Limb (tissue), 2 donors: ENCODE results near the gene TMEM132D.
A peak's percentile ranks its signal among the peaks of the same experiment; 100 is the strongest.
"Not testable (repeated sequence)": the region's sequence is repeated elsewhere in the genome, so short reads cannot be mapped to it uniquely, and the experiment has no call there.

Experiments used
- DNase-seq, 2 donors: peaks; one replicate each; pipeline ENCODE4 v3.0.0-alpha.2; 2016; ENCODE audit errors: extremely low spot score in 2 of 2

TMEM132D gene

DNA sequence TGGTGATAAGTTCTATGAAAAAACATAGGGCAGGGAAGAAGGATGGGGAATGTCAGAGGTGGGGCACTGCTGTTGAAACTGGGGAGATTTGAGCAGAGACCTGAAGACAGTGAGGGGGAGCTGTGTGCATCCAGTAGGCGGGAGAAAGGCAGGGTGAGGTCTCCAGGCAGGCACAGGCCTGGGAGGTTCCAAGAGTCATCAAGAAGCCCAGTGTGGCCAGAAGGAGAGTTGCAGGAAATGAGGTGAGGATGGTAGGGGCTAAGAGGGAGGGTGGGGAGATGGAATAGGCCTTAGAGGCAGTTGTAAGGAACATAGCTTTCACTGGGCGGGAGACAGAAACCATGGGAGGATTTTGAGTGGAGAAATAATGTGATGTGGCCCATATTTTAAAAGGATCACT lies 708.7 kb downstream of the TMEM132D start:
- DNase-seq: no peak

DNA sequence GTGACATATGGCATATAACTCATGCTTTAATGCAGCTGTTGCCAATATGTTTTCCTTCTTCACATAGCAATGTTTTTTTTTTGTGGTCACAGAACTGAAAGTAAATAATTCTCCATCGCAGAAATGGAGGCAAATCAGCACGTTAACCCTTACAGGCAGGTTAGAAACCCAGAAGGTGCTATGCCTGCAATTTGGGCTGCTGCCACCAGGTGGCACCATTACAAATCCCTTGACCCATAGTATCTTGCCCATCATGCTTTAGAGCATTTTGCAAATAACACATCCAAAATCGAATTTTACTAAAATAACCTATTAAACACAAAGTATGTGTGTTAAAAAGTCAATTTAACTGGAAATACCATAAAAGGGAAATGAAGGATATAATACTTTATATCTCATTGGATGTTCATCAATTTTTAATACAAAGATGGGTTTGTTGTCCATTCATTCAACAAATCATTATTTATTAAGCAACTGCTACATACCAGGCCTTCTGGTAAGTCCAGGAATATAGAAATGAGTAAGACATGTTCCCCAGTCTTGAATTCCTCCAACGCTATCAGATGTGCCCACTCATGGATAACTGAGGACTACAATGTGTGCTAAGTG lies 710.5 kb downstream of the TMEM132D start:
- no peak for DNase-seq

DNA sequence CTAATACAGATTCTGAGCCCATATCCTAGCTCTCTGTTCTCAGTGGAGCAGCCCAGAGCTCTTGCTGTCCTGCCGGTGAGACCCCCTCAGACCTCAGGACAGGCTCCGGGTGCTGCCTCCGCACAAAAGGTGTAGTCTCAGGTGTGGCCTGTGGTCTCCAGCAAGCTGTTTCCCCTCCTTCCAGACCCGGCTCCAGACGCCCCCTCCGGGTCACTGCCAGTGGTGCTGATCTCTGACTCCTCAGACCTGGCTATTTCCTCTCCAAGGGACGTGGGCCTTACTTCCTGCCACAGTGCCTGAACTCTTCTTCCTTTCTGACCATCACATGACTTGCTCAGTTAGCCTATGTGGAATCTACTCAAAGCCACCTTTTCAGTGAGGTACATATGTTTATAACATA lies 713.0 kb downstream of the TMEM132D start:
- DNase-seq: no peak

DNA sequence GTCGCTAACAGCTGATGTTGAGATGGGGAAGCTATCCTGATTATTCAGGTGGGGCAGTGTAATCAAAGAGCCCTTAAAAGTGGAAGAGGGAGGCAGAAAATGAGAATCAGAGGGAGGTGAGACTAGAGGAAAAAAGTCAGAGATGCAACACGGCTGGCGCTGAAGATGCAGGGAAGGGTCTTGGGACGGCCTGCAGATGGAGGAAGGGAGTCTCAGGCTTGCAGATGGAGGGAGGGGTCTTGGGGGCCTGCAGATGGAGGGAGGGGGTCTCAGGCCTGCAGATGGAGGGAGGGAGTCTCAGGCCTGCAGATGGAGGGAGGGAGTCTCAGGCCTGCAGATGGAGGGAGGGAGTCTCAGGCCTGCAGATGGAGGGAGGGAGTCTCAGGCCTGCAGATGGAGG lies 713.9 kb downstream of the TMEM132D start:
- DNase-seq: not testable (repeated sequence)

DNA sequence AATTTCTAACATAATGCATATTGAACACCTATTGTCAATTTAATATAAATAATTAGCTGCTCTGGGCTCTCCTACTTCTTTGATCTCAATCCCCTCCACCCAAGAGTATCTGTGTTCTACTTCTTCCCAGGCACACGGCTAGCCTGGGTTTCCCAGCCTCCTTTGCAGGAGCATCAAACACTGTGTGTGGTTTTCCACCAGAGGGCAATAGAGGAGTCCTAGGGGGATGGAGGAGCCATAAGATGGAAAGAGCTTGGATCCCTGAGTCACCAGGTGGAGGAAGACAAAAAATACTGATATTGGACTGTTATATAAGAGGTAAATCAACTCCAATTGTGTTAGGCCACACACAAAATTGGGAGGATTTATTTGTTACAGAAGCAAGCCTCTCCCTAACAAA lies 716.9 kb downstream of the TMEM132D start:
- DNase-seq: no peak

DNA sequence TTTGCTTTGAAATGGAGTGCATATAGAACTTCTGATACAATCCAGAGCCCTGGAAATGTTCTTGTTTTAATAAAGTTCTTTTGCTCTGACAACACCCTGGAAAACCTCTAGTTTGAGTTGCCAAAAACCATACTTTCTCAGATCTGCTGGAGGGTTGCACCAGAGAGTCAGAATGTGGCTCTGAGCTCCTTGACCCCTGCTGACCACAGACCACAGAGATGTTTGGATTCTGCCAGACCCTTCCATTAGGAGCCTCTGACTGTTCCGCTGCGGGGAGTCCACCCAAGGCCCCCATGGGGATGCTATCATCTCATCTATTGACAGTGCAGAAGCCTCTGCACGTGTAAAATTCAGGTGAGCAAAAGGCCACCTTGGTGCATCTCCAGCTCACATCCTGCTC lies 718.0 kb downstream of the TMEM132D start:
- DNase-seq: no peak

DNA sequence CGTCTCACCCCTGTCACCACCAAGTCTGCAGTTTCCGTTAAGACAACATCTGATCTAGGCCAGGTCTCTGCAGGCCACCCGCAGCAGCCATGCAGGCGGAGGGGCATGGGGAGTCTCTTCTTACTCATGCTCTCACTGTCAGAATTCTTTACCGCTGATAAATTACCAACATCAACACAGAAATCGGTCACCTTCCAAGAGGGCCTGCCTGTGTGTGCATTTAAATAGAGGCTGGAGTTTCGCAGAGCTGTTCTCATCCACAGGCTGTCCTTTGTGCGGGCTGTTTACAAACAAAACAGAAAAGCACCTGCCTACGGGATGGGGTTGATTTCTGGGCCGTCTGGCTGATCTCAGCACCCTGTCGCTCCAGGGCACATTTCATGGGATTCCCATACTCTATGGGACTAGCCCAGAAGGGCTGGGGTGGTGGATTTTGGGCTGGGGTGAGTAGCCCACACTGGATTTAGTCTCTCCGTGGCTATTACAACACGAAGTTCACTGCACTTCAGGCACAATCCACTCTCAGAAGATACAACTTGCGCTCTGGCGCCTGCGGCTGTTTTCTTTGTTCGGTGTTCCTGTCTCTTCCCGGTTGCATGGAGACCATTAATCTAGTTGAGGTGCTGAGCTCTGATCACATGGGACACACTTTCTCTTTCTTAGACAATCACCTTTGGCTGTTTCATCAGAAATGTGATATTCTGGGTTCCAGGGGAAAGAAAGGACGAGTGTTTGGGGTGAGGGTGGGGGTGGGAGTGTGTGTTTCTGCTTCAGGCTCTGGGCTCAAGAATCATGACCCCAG lies 719.5 kb downstream of the TMEM132D start:
- DNase-seq: no peak

DNA sequence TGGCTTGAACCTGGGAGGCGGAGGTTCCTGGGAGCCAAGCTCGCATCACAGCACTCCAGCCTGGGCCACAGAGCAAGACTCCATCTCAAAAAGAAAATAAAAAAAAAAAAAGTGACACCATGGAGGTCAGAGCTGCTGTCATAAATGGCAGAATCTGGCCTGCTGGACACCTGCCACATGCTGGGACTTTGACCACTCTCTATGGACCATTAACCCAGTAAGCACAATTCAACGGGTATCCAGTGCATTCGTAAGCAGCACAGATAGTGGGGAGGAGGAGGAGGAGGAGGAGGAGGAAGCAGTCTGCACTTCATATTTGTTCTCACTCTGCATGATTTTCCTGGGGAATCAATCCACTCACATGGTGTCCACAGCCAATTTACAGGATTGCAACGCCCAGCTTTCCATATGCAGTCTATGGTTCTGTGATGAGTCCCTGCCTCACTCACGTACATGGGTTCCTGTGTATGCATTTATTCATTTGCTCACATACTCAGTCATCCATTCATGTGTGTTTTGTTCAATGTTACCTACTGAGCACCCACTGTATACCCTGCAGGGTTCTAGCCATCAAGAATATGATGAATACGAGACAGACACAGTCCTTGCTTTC lies 723.8 kb downstream of the TMEM132D start:
- DNase-seq: no peak

DNA sequence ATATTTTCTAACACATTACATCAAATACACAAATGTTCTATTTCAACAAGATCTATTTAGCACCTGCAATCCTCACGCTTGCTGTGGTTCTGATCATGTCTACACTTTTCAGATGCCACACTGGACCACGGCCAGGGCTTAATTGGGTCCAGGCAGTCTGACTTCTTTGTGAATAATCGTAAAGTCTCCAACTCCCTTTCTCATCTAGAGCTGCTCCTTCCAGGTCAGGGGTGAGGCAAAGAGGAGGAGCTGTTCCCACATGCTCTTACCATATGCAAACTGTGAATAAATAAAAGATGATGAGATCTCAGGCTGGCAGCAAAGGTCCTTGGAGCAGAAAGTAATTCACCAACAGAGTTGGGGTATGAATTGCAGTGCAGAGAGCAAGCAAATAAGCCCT lies 733.9 kb downstream of the TMEM132D start:
- DNase-seq: no peak

DNA sequence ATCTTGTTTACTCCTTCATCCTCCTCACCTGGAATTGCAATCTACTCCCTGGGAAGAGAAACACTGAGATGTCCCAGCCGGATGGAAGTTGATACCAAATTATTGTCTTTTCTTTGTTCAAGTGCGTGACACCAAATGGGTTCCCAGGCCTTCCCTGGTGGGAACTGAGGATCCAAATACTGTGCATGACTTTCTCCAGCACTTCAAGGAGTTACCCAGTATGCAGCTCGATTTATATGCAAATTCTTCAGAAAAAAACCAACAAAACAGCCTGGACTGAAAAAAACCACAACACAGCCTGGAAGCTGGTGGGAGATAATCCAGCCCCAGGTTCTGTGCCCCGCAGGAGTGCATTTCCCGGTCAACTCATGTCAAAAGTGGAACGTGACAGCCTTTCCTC lies 740.0 kb downstream of the TMEM132D start:
- DNase-seq: no peak

DNA sequence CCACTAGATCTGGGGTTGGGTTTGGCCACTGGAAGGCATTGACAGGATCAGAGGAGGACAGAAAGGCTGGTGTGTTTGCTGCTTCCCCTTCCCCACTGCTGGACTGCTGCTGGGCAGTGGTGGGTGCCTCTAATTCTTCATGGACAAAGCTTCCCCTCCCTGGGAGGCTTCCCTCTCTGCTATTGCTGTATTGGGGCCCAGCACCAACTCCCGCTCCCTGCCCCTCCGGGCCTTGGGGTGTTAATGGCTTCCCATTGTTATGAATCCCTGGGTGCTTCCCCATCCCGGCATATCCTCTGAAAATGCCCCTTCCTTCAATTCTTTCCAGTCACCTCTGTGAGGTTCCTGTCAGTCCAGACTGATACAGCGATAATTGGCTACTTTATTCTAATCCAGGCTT lies 740.4 kb downstream of the TMEM132D start:
- DNase-seq: no peak

DNA sequence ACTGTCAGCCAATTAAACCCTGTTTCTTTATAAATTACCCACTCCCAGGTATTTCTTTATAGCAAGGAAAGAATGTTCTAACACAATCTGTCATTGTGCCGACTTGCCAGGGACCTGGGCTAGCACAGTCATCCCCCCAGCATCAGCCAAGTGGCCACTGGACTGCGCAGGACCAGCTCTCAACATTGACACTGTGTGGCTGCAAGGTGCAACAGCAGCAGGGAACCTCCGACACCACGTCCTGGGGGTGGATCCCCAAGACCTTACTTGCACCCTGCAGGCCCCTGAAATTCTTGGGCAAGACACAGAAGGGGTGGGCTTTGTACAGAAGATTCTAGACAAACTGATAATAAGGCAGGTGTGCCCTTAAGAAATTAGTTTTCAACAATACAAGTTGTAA lies 741.0 kb downstream of the TMEM132D start:
- no peak for DNase-seq

DNA sequence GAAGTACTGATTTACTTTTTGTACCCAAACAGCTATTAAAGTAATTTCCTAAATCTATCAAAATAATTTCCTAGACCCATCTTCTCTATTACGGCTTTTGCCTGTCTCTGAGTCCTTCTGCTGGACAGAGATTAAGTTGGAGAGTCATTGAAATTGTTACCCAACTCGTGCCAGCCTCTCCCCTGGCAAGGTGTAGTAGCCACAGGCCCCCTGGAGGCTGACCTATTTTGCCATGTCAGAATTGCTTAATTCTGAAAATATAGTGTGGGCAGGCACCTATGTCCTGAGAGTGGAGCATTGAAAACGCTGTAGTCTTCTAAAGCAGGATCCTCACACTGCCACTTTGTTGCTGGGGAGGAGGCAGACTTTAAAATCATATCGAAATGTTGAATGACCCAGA lies 742.3 kb downstream of the TMEM132D start:
- no peak for DNase-seq

DNA sequence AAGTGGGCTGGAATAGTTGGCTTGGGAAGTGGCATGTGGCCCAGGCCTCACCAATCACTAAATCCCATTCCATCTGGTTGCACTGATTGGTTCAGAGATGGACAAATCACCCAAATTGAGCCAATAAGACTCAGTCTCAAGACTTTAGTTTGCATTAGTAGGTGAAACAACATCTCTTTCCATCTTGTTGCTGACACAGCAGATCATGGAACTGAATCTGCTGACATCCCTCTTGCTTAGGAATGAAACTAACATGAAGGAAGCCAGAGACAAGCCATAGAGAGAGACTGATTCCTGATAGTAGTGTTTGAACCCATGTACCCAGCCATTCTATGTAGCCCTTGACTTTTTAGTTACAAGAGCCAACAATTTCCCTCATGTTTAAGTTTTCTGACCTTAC lies 743.5 kb downstream of the TMEM132D start:
- DNase-seq: no peak

DNA sequence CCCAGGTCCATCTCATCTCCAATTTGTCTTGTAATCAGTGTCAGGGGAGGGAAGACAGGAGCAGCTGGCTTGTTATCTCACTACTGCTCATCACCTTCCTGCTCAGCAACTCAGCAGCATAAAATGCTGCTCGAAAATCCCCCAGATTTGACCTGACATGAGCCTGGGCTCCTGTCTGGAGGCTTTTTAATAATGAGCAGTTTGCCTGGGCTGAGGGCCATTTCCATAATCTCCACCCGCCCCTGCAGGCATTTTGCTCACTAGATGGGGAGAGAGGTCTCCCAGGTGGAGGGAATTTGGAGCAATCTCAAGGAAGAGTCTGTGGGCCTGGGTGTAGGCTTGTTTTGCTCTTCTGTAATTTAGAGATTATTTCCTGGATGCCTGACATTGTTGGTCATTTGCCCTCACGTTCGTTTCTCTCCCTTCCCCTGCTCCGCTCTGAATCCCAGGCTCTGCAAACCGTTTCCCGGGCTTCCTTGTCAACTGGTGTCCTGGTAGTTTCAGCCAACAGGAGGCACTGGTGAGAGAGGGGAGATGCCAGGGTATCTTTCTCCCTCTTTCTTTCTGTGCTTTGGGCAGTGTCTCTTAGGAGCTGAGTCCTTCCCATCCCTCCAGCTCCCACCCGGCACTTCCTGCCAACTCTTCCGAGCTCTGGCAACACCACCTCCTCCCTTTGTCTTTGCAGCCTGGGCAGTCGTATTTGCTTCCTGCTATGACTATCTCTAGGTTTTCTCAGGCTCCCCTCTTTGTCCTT lies 751.3 kb downstream of the TMEM132D start:
- DNase-seq: no peak

DNA sequence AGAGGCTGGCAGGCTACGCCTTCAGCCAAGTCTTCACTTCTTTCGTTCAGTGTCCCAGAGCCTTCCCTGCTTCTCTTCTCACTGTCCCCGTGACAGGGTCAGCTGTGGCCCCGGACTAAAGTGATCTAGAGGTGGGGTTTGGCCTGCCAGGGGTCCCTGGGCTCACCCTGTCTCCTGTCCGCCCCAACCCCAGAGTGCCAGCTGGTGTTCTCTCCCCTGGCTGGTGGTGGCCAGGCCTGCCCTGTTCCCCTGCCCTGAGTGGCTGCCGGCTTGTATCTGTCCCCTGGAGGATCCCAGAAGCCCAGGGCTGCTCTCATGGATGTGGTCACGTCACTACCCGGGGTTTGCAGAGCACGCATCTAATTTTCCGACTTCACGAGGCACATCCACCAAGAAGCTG lies 753.1 kb downstream of the TMEM132D start:
- DNase-seq: no peak

DNA sequence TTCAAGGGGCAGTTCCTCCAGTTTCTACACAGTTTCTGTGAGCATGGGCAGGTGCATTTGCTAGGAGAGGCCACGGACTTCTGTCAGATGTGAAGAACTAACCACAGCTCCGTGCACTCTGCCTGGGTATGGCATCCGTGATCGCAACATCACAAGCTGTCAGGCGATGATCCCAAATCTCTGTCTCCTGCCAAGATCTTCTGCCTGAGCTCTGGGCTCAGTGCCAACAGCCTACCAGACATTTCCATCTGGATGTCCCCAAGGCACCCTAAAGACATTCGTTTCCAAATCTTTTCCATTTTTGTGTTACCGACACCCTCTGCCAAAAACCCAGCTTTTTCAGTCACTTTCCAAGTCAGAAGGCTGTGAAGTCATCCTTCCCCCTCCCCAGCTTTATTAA lies 758.4 kb downstream of the TMEM132D start:
- no peak for DNase-seq

DNA sequence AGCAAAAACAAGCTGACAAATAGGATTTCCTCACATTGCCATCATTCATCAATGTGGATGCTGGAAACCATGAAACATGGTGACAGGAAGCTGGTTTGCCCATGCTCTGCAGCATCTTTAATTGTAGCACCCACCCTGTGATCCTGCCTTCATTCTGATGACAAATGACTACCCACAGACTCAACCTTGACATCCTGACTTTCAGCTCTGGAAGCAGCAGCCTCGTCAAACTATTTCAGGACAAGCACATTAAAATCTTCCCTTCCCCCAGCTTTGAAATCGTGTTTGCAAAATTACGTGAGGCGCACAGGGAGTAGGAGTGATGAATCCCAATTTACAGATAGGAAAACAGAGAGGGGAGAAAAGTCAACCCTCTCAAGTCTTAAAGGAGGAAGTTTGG lies 765.0 kb downstream of the TMEM132D start:
- no peak for DNase-seq

DNA sequence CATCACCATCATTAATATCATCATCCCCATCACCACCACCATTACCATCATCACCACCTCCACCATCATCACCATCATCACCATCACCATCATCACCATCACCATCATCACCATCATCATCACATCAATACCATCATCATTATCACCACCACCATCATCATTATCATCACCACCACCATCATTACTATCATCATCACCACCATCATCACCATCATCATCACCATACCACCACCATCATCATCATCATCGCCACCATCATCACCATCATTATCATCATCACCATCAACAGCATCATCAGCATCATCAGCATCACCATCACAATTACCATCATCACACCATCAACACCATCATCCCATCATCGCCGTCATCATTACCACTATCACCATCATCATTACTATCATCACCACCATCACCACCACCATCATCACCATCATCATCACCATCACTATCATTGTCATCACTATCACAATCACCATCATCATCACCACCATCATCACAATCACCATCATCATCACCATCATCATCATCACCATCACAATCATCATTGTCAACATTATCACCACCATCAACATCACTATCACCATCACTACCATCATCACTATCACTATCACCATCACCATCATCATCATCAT lies 767.0 kb downstream of the TMEM132D start:
- no peak for DNase-seq

DNA sequence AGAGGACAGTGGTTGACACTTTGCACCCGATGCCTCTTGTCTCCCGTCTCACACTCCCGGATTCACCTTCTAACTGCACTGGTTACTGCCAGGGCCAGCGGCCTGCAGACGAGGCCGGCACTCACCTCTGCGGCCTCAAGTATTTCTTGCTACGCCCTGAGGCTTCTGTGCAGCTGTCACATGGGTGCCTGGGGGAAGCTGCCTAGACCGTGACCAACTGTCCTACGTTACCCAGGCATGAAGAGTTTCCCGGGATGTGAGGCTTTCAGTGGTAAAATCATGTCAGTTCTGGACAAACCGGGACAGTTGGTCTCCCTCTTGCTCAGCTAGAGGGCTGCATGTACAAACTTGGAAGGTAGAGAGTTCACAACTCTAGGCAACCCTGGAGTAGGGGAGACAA lies 776.1 kb downstream of the TMEM132D start:
- DNase-seq: no peak

DNA sequence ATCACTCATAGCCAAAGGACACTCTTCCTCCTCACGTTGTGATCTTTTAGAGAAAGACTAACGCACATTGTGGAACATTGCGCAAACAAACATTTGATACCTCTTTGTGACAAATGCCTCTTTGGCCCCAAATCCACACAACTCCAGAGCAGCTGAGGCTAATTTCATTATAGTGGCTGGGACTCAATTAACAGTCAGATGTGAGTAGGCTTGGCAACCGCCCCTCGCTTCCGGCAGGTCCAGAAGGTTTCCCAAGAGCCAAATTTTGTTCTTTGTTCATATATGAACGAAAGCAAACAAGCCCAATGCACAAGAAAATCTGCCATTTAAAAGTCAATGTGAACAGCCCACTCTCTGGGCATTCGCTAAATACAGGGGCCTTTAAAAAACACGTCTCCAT lies 776.6 kb downstream of the TMEM132D start:
- no peak for DNase-seq

DNA sequence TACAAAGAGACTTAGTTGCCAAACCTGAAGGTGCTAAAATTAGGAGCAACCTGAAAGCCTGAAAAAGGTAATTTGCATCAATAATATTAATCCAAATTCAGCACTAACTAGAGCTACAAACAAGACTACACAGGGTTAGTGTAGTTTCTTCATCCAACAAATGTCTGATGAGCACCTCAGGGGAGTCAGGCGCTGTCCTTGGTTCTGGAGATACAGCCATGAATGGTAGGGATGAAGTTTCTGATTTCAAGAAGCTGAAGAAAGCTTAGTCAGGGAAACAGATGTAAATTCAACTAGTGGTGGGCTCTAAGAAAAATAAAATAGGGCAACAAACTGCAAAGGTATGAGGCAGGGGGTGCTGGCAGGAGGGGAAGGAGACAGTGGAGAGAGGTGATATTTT lies 784.3 kb downstream of the TMEM132D start:
- peak; percentile 11 to 55 for DNase-seq
